ENCODE results near the gene WDR27. TPM values are rescaled to one million over a fixed set of nuclear protein-coding genes. Genes with fewer than 3 reads are reported as not detected.
A peak's percentile ranks its signal among the peaks of the same experiment; 100 is the strongest.

The WDR27 gene
- total RNA-seq, 6 donors from 2014 or later: 20.1 to 80.7 (median 40.3) TPM

GRCh38 chr6:169627736-169628607 lies 73.9 kb downstream of the WDR27 start:
- DNase-seq: no peak
- Histone ChIP-seq H3K27me3 (no peaks in the 10 kb centered on the region), H3K4me1 (no peaks in the 10 kb centered on the region), H3K9me3 (no peaks in the 10 kb centered on the region), H3K36me3 (peaks cover 0 to 42% (median 12%) of the 10 kb centered on the region in 4 donors), H3K27ac (no peak overlapping the region), H3K4me3 (no peak overlapping the region)
- no peak for ATAC-seq (ENCODE audit: low FRiP score in 2 of 2)
- WGBS, 2 donors: 86 to 88% methylated on average over 14 of the region's 14 CpGs
- TF ChIP-seq CTCF (IDR thresholded peaks at IDR 0.05) (no peak), EP300 (IDR thresholded peaks at IDR 0.05) (no peak), POLR2AphosphoS5 (IDR thresholded peaks at IDR 0.05) (no peak), POLR2A (IDR thresholded peaks at IDR 0.05) (no peak)

- no peaks in the 10 kb centered on the region for H3K9me3 ChIP-seq
- ATAC-seq (ENCODE audit: low FRiP score in 2 of 2): no peak
- H3K4me1 ChIP-seq: no peaks in the 10 kb centered on the region
- no peak overlapping the region for H3K27ac ChIP-seq
- peak in 1 of 2 donors; percentile 44 for DNase-seq
- no peaks in the 10 kb centered on the region for H3K27me3 ChIP-seq
- WGBS, 2 donors: 93 to 100% methylated on average over 1 to 13 of the region's 13 CpGs
- no peak for TF ChIP-seq POLR2AphosphoS5 (IDR thresholded peaks at IDR 0.05)
- TF ChIP-seq EP300 (IDR thresholded peaks at IDR 0.05): no peak
- no peak for TF ChIP-seq POLR2A (IDR thresholded peaks at IDR 0.05)
- no peak for TF ChIP-seq CTCF (IDR thresholded peaks at IDR 0.05)
- no peak overlapping the region for H3K4me3 ChIP-seq
- H3K36me3 ChIP-seq: peaks cover 0 to 38% (median 11%) of the 10 kb centered on the region in 4 donors
Observed at GRCh38 chr6:169626649-169627048, 75.2 kb downstream of the WDR27 start.

- Histone ChIP-seq H3K4me1 (no peaks in the 10 kb centered on the region), H3K9me3 (no peaks in the 10 kb centered on the region), H3K27me3 (no peaks in the 10 kb centered on the region), H3K27ac (no peak overlapping the region), H3K36me3 (peaks cover 0 to 33% (median 11%) of the 10 kb centered on the region in 4 donors), H3K4me3 (no peak overlapping the region)
- ATAC-seq (ENCODE audit: low FRiP score in 2 of 2) (peak in 1 of 2 donors; percentile 7), DNase-seq (peak in 1 of 2 donors; percentile 52)
- no peak for TF ChIP-seq POLR2AphosphoS5 (IDR thresholded peaks at IDR 0.05)
- no peak for TF ChIP-seq POLR2A (IDR thresholded peaks at IDR 0.05)
- TF ChIP-seq CTCF (IDR thresholded peaks at IDR 0.05): no peak
- TF ChIP-seq EP300 (IDR thresholded peaks at IDR 0.05): no peak
- WGBS, 2 donors: 87 to 93% methylated on average over 4 to 8 of the region's 8 CpGs
Observed at GRCh38 chr6:169626169-169626568, 75.7 kb downstream of the WDR27 start.

- WGBS, 2 donors: 98 to 100% methylated on average over 4 to 15 of the region's 15 CpGs
- DNase-seq: peak in 1 of 2 donors; percentile 52
- H3K27me3 ChIP-seq: no peaks in the 10 kb centered on the region
- H3K36me3 ChIP-seq: peaks cover 0 to 32% (median 11%) of the 10 kb centered on the region in 4 donors
- no peak overlapping the region for H3K27ac ChIP-seq
- TF ChIP-seq CTCF (IDR thresholded peaks at IDR 0.05) (no peak), POLR2A (IDR thresholded peaks at IDR 0.05) (no peak), EP300 (IDR thresholded peaks at IDR 0.05) (no peak), POLR2AphosphoS5 (IDR thresholded peaks at IDR 0.05) (no peak)
- no peaks in the 10 kb centered on the region for H3K4me1 ChIP-seq
- H3K4me3 ChIP-seq: no peak overlapping the region
- H3K9me3 ChIP-seq: no peaks in the 10 kb centered on the region
- ATAC-seq (ENCODE audit: low FRiP score in 2 of 2): no peak
Observed at GRCh38 chr6:169625376-169625775, 76.5 kb downstream of the WDR27 start.
